ENCODE results near the gene PLP2.

DNA sequence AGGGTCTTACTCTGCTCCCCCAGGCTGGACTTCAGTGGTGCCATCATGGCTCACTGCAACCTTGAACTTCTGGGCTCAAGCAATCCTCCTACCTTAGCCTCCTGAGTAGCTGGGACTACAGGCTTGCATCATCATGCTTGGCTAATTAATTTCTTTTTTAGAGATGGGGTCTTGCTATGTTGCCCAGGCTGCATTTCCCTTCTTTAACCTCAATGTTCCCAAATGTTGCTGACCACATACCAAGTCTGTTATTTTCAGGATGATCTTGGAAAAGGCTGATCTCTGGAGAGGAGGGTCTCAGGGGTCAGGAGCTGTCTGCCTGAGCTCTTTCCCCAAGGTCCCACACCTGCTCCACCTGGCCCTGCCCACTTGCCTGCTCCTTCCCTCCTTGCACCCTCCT lies 48.4 kb downstream of the PLP2 start:
- no peak for TF ChIP-seq CBX8 (IDR thresholded peaks at IDR 0.05)
- no peak for TF ChIP-seq CHD2 (IDR thresholded peaks at IDR 0.05; ENCODE audit: low read length, partially characterized antibody)
- no peak for TF ChIP-seq MAFK (IDR thresholded peaks at IDR 0.05; ENCODE audit: partially characterized antibody)
- TF ChIP-seq, protein P1, sequence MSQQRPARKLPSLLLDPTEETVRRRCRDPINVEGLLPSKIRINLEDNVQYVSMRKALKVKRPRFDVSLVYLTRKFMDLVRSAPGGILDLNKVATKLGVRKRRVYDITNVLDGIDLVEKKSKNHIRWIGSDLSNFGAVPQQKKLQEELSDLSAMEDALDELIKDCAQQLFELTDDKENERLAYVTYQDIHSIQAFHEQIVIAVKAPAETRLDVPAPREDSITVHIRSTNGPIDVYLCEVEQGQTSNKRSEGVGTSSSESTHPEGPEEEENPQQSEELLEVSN (IDR thresholded peaks at IDR 0.05; ENCODE audit: borderline replicate concordance, low read depth) = no peak
- TF ChIP-seq, protein P2, sequence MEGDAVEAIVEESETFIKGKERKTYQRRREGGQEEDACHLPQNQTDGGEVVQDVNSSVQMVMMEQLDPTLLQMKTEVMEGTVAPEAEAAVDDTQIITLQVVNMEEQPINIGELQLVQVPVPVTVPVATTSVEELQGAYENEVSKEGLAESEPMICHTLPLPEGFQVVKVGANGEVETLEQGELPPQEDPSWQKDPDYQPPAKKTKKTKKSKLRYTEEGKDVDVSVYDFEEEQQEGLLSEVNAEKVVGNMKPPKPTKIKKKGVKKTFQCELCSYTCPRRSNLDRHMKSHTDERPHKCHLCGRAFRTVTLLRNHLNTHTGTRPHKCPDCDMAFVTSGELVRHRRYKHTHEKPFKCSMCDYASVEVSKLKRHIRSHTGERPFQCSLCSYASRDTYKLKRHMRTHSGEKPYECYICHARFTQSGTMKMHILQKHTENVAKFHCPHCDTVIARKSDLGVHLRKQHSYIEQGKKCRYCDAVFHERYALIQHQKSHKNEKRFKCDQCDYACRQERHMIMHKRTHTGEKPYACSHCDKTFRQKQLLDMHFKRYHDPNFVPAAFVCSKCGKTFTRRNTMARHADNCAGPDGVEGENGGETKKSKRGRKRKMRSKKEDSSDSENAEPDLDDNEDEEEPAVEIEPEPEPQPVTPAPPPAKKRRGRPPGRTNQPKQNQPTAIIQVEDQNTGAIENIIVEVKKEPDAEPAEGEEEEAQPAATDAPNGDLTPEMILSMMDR (IDR thresholded peaks at IDR 0.05) = no peak
- TF ChIP-seq, protein P3, sequence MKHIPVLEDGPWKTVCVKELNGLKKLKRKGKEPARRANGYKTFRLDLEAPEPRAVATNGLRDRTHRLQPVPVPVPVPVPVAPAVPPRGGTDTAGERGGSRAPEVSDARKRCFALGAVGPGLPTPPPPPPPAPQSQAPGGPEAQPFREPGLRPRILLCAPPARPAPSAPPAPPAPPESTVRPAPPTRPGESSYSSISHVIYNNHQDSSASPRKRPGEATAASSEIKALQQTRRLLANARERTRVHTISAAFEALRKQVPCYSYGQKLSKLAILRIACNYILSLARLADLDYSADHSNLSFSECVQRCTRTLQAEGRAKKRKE (CRISPR knock-in tag; IDR thresholded peaks at IDR 0.05; ENCODE audit: low read depth) = no peak
- TF ChIP-seq, protein P4, sequence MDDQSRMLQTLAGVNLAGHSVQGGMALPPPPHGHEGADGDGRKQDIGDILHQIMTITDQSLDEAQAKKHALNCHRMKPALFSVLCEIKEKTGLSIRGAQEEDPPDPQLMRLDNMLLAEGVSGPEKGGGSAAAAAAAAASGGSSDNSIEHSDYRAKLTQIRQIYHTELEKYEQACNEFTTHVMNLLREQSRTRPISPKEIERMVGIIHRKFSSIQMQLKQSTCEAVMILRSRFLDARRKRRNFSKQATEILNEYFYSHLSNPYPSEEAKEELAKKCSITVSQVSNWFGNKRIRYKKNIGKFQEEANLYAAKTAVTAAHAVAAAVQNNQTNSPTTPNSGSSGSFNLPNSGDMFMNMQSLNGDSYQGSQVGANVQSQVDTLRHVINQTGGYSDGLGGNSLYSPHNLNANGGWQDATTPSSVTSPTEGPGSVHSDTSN (IDR thresholded peaks at IDR 0.05) = no peak
- TF ChIP-seq CHD4 (IDR thresholded peaks at IDR 0.05; ENCODE audit: borderline replicate concordance) = no peak
- no peak for TF ChIP-seq POLR2AphosphoS2 (conservative IDR thresholded peaks at IDR 0.05; ENCODE audit: low read length)
- TF ChIP-seq SMC3 (IDR thresholded peaks at IDR 0.05) = no peak
- TF ChIP-seq NFE2L2 (conservative IDR thresholded peaks at IDR 0.05; ENCODE audit: low read length) = no peak
- no peak for TF ChIP-seq EP300 (IDR thresholded peaks at IDR 0.05)
